WTC11 (cell line): Measurements from ENCODE around the gene PTGFR. TPM values are rescaled to one million over a fixed set of nuclear protein-coding genes. Genes with fewer than 3 reads are reported as not detected.

Experiments used
- ATAC-seq: fragments of 200-7000 bp; cut with Tn5 transposase; 2 replicates; pipeline ENCODE4 v1.10.0; 2021; ENCODE audit warnings: mild to moderate bottlenecking, moderate library complexity
- CTCF ChIA-PET: fragments of 300-600 bp; sonication (Branson Sonifier 250); formaldehyde crosslinking; loops from one replicate; lab custom pipeline; 2021; ENCODE audit warnings: antibody characterized with exemption; lab: Charles Lee
- POLR2A ChIA-PET: fragments of 350-600 bp; sonication (Branson Sonifier 250); formaldehyde crosslinking; loops from one replicate; lab custom pipeline; 2021; ENCODE audit warnings: antibody characterized with exemption; lab: Charles Lee
- DNase-seq: peaks from one replicate; pipeline ENCODE4 v3.0.0; 2021; ENCODE audit warnings: low spot score
- H3K27ac Mint-ChIP-seq: 2 replicates; pipeline ENCODE4 v1.8.0; 2021; ENCODE audit warnings: mixed read lengths
- H3K27me3 Mint-ChIP-seq: 2 replicates; pipeline ENCODE4 v1.8.0; 2021; ENCODE audit warnings: low read depth, mild to moderate bottlenecking, moderate library complexity, mixed read lengths
- H3K36me3 Mint-ChIP-seq: 2 replicates; pipeline ENCODE4 v1.8.0; 2021; ENCODE audit warnings: mixed read lengths
- H3K4me1 Mint-ChIP-seq: 2 replicates; pipeline ENCODE4 v1.8.0; 2022; ENCODE audit warnings: mixed read lengths
- H3K4me3 Mint-ChIP-seq: 2 replicates; pipeline ENCODE4 v1.8.0; 2021; ENCODE audit warnings: mild to moderate bottlenecking, moderate library complexity, mixed read lengths
- H3K9me3 Mint-ChIP-seq: 2 replicates; pipeline ENCODE4 v1.8.0; 2021; ENCODE audit warnings: mixed read lengths
- CREB1 ChIP-seq: sonication (generic); formaldehyde crosslinking; IDR thresholded peaks from 2 replicates; pipeline ENCODE4 v1.8.0; 2023; ENCODE audit warnings: mild to moderate bottlenecking, missing genetic modification reagents
- CREM ChIP-seq: sonication (generic); formaldehyde crosslinking; IDR thresholded peaks from 2 replicates; pipeline ENCODE4 v1.8.1; 2022; ENCODE audit warnings: mild to moderate bottlenecking, missing genetic modification reagents, moderate library complexity
- E2F5 ChIP-seq: sonication (generic); formaldehyde crosslinking; IDR thresholded peaks from 2 replicates; pipeline ENCODE4 v1.8.1; 2022; ENCODE audit warnings: mild to moderate bottlenecking, moderate library complexity, missing genetic modification reagents
- STAT6 ChIP-seq: sonication (generic); formaldehyde crosslinking; conservative IDR thresholded peaks from 2 replicates; pipeline ENCODE4 v1.8.1; 2023; ENCODE audit warnings: mild to moderate bottlenecking, low read depth, missing genetic modification reagents, moderate library complexity
- ZNF219 ChIP-seq: sonication (generic); formaldehyde crosslinking; IDR thresholded peaks from 2 replicates; pipeline ENCODE4 v1.8.0; 2023; ENCODE audit warnings: missing genetic modification reagents, mild to moderate bottlenecking, borderline replicate concordance
- ZNF232 ChIP-seq: sonication (generic); formaldehyde crosslinking; IDR thresholded peaks from 2 replicates; pipeline ENCODE4 v1.8.0; 2022; ENCODE audit warnings: mild to moderate bottlenecking, missing genetic modification reagents
- ZNF512 ChIP-seq: sonication (generic); formaldehyde crosslinking; IDR thresholded peaks from 2 replicates; pipeline ENCODE4 v1.8.1; 2022; ENCODE audit warnings: missing genetic modification reagents, borderline replicate concordance
- total RNA-seq: library from RNA; stranded (reverse); gene quantifications from 3 replicates; pipeline ENCODE4 v1.2.3, GENCODE V29; 2021
- TF ChIP-seq, protein P1 (sequence below): sonication (generic); formaldehyde crosslinking; IDR thresholded peaks from 2 replicates; pipeline ENCODE4 v1.8.0; 2022; ENCODE audit warnings: mild to moderate bottlenecking, missing genetic modification reagents
- TF ChIP-seq, protein P2 (sequence below): fragments of 250-450 bp; sonication (Bioruptor Pico); conservative IDR thresholded peaks from 2 replicates; pipeline ENCODE4 v1.9.0; 2021; ENCODE audit warnings: mild to moderate bottlenecking
- TF ChIP-seq, protein P3 (sequence below): sonication (generic); formaldehyde crosslinking; IDR thresholded peaks from 2 replicates; pipeline ENCODE4 v1.8.1; 2022; ENCODE audit warnings: mild to moderate bottlenecking, missing genetic modification reagents, moderate library complexity, borderline replicate concordance
- TF ChIP-seq, protein P4 (sequence below): sonication (generic); formaldehyde crosslinking; IDR thresholded peaks from 2 replicates; pipeline ENCODE4 v1.8.0; 2023; ENCODE audit warnings: missing genetic modification reagents
- TF ChIP-seq, protein P5 (sequence below): sonication (generic); formaldehyde crosslinking; IDR thresholded peaks from 2 replicates; pipeline ENCODE4 v1.8.1; 2023; ENCODE audit warnings: mild to moderate bottlenecking, missing genetic modification reagents

The PTGFR gene
- total RNA-seq, 1 experiment from 2014 or later = 0.04 TPM

DNA sequence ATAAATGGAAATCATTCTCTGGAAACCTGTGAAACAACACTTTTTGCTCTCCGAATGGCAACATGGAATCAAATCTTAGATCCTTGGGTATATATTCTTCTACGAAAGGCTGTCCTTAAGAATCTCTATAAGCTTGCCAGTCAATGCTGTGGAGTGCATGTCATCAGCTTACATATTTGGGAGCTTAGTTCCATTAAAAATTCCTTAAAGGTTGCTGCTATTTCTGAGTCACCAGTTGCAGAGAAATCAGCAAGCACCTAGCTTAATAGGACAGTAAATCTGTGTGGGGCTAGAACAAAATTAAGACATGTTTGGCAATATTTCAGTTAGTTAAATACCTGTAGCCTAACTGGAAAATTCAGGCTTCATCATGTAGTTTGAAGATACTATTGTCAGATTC is 45.7 kb downstream of the PTGFR start:
- POLR2A ChIA-PET = no interaction called here

DNA sequence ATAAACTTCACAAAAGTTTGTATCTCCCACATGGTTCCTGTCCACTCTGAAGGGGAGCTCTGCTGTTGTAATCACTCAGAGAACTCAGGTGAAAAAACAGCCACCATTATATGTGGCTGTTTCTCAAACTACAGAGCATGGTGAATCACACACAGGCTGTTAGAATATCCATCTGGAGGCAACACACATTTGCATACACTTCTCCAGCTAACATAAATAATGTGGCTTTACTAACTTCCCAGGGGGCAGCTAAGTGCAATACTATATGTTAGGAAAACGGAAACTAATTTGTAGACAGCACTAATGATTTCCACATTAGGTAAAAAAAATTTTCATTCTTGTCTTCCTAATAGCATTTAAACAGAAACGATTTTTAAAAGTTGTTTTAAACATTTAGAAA is 49.3 kb downstream of the PTGFR start:
- Mint-ChIP-seq H3K4me3 (no peak overlapping the region), H3K27ac (no peak overlapping the region), H3K27me3 (no peaks in the 10 kb centered on the region; the same call in 1 of the 2 replicates), H3K36me3 (peaks cover 8% of the 10 kb centered on the region), H3K9me3 (peaks cover 27% of the 10 kb centered on the region), H3K4me1 (no peaks in the 10 kb centered on the region)
- ChIA-PET POLR2A (no interaction called here), CTCF (no interaction called here)
- TF ChIP-seq CREB1 (CRISPR knock-in tag) (no peak), ZNF512 (CRISPR knock-in tag) (no peak), E2F5 (CRISPR knock-in tag) (no peak), CREM (CRISPR knock-in tag) (no peak), STAT6 (CRISPR knock-in tag) (no peak)
- TF ChIP-seq, protein P1, sequence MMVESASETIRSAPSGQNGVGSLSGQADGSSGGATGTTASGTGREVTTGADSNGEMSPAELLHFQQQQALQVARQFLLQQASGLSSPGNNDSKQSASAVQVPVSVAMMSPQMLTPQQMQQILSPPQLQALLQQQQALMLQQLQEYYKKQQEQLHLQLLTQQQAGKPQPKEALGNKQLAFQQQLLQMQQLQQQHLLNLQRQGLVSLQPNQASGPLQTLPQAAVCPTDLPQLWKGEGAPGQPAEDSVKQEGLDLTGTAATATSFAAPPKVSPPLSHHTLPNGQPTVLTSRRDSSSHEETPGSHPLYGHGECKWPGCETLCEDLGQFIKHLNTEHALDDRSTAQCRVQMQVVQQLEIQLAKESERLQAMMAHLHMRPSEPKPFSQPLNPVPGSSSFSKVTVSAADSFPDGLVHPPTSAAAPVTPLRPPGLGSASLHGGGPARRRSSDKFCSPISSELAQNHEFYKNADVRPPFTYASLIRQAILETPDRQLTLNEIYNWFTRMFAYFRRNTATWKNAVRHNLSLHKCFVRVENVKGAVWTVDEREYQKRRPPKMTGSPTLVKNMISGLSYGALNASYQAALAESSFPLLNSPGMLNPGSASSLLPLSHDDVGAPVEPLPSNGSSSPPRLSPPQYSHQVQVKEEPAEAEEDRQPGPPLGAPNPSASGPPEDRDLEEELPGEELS (CRISPR knock-in tag) = no peak
- TF ChIP-seq, protein P2, sequence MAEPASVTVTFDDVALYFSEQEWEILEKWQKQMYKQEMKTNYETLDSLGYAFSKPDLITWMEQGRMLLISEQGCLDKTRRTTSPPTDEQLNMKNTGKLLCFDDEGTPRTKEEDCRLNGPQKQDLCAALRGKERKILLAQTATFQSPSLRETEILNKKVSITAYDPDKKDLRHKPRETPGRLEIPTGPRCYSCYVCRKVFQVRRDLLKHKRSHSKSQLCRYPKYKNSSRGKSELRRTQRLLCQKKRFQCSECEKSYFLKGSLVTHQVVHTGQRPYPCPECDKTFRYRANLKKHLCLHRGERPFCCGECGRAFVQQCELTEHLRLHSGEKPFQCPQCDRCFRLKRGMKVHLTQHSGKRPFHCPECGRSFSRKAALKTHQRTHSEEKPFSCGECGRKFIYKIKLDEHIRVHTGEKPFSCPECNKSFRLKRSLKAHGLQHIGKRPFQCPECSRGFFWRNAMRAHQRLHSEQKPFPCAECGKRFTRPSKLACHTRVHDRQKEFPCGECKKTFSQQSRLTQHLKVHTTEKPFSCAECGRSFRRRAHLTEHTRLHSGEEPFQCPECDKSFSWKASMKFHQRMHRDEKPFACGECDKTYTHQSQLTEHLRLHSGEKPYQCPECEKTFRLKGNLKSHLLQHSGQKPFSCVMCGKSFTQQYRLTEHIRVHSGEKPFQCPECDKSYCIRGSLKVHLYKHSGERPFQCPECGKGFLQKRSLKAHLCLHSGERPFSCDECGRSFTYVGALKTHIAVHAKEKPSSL = no peak
- TF ChIP-seq, protein P3, sequence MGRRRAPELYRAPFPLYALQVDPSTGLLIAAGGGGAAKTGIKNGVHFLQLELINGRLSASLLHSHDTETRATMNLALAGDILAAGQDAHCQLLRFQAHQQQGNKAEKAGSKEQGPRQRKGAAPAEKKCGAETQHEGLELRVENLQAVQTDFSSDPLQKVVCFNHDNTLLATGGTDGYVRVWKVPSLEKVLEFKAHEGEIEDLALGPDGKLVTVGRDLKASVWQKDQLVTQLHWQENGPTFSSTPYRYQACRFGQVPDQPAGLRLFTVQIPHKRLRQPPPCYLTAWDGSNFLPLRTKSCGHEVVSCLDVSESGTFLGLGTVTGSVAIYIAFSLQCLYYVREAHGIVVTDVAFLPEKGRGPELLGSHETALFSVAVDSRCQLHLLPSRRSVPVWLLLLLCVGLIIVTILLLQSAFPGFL = no peak
- DNase-seq (no peak), ATAC-seq (no peak)

More for the DNA sequence above, 45.7 kb downstream of the PTGFR start:
- peaks cover 8% of the 10 kb centered on the region for H3K9me3 Mint-ChIP-seq
- no peaks in the 10 kb centered on the region; the same call in 1 of the 2 replicates for H3K27me3 Mint-ChIP-seq
- CTCF ChIA-PET = no interaction called here
- TF ChIP-seq, protein P4, sequence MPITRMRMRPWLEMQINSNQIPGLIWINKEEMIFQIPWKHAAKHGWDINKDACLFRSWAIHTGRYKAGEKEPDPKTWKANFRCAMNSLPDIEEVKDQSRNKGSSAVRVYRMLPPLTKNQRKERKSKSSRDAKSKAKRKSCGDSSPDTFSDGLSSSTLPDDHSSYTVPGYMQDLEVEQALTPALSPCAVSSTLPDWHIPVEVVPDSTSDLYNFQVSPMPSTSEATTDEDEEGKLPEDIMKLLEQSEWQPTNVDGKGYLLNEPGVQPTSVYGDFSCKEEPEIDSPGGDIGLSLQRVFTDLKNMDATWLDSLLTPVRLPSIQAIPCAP = no peak
- no peak for TF ChIP-seq ZNF219 (CRISPR knock-in tag)
- no peak for TF ChIP-seq ZNF232 (CRISPR knock-in tag)
- TF ChIP-seq, protein P5, sequence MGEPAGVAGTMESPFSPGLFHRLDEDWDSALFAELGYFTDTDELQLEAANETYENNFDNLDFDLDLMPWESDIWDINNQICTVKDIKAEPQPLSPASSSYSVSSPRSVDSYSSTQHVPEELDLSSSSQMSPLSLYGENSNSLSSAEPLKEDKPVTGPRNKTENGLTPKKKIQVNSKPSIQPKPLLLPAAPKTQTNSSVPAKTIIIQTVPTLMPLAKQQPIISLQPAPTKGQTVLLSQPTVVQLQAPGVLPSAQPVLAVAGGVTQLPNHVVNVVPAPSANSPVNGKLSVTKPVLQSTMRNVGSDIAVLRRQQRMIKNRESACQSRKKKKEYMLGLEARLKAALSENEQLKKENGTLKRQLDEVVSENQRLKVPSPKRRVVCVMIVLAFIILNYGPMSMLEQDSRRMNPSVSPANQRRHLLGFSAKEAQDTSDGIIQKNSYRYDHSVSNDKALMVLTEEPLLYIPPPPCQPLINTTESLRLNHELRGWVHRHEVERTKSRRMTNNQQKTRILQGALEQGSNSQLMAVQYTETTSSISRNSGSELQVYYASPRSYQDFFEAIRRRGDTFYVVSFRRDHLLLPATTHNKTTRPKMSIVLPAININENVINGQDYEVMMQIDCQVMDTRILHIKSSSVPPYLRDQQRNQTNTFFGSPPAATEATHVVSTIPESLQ (CRISPR knock-in tag) = no peak
- no peaks in the 10 kb centered on the region for H3K4me1 Mint-ChIP-seq
- H3K36me3 Mint-ChIP-seq = peaks cover 3% of the 10 kb centered on the region
- DNase-seq (no peak), ATAC-seq (no peak)
- no peak overlapping the region for H3K27ac Mint-ChIP-seq
- no peak overlapping the region for H3K4me3 Mint-ChIP-seq
